GM19463 (cell line): Measurements from ENCODE around the gene TBCD.

ENCODE experiments used
- ATAC-seq: cut with Tn5 transposase; IDR thresholded peaks from one replicate; pipeline ENCODE4 v1.9.1; 2021; ENCODE audit warnings: mild to moderate bottlenecking, moderate library complexity; ENCODE audit not compliant: unreplicated experiment

Gene TBCD

DNA sequence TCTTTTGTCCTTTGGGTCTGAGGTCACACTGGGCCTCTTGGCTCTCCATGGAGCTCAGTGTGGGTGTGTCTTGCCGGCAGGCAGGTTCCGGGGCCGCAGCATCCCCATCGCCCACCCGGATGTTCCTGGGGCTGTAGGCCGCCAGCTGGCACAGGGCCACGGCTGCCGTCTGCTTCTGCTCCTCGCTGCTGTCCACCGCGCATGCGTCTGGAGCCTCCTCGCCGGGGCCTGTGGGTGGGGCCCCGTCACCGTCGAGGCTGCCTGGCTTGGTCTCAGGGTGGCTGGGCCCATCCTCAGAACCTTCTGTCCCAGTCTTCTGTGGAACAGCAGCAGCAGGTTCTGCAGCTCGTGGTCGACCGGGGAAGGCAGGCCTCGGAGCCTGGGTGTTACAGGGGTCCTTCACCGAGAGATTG, 78.4 kb downstream of the TBCD start:
- ATAC-seq = no peak

DNA sequence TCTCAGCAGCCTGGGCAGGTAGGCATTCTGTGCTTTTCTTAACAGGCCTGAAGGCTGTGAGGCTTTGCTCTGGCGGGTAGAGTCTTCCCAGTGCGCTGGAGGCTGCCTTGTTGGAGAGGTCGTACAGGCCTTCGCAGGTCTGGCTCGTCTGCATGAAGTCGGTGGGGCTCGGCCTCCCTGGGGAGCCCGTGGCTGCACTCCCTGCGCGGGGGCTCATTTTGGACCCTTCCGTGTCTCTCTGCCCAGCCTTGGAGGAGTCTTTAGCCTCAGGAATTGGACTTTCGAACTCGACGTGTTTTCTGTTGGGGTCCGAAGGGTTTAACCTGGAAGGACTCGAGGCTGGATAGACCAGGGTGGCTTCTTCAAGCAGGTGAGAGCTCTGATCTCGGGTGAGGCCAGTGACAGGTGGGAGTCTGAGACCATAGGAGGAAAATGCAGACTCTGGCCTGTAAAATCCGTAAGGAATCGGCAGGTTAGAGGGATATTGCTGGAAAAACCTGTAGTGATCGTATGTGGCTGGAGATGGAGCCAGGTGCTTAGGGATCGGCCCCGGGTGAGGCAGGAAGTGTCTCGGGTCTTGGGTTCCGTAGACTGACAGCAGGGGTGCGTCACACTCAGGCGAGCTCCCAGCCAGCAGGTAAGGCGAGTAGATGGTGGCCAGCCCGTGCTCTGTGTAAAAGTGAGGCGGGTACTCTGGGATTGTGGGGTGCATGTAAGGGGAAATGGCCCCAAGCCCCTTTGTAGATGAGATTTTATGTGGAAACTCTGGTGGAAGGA, 79.4 kb downstream of the TBCD start:
- ATAC-seq = no peak

DNA sequence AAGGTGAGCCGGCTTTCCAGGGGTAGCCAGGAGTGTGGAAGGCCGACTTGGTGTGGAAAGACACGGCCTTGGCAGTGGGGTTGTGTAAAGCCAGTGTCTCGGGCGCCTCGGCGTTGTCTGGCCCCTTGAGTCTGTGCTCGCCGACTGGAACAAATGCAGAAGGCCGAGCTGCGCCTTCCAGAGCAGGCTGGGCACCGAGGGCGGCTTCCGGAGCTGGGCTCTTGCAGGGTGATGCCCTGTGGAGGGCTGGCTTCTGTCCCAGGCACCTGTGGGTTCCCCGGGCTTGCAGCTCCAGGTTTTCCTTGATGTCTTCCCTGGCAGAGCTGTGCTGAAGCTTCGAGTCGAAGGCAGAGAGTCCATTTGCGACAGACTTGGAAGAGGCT, 79.9 kb downstream of the TBCD start:
- no peak for ATAC-seq

DNA sequence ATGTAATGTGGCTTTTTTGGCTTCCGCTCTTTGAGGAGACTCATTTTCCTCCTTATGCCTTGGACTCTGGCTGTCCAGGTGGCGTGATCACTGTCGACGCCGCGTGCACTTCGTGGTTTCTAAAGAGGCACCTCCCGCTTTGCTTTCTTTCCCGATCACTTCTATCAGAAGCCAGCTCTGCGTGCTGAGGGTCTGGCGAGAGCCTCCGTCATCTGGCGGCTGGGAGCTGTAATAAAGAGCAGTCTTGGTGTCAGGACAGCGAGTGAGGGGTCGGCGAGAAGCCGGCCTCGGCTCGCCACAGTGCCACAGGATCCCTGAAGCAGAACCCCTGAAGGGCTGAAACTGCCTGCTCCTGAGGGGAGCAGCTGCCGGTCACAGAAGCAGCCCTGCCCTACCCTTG, 80.5 kb downstream of the TBCD start:
- ATAC-seq = no peak

DNA sequence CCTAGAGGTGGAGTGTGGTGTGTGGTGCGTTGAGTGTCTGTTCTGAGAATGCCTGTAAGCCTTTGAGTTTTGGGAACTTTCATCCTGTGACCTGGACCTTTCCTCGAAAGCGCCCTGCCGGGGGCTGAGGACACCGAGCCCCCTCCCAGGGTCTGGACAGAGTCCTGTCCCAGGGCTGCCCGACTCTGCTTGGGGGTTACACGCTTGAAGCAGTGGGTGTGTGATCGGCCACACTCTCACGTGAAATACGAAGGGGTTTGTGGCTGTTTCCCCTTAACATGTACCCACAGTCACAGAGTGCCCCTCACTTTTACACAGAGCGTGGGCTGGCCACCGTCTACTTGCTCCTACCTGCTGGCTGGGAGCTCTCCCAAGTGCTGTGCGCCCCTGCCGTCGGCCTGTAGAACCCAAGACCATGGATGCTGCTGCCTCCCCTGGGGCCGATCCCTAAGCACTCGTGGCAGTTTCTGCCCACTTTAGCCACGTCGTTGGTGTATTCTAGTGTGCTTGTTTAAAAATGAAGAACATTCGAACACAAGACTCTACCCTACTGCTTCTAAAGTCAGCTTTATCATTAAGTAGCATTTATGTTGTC, 81.1 kb downstream of the TBCD start:
- ATAC-seq = no peak

DNA sequence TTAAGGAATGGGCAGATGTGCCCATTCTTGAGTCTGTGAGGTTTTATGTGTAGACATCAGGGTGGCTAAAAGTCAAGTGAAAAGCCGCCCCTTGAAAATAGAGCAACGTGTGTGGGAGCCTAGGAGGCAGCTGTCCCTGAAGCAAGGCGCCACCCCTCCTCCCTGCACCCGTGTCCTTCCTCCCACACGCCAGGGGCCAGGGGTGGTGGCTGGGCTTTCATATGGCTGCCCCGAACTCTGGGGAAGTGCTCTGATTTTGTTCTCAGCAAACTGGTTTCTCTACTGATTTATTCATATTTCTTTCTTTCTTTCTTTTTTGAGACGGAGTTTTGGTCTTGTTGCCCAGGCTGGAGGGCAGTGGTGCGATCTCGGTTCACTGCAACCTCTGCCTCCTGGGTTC, 83.3 kb downstream of the TBCD start:
- no peak for ATAC-seq

DNA sequence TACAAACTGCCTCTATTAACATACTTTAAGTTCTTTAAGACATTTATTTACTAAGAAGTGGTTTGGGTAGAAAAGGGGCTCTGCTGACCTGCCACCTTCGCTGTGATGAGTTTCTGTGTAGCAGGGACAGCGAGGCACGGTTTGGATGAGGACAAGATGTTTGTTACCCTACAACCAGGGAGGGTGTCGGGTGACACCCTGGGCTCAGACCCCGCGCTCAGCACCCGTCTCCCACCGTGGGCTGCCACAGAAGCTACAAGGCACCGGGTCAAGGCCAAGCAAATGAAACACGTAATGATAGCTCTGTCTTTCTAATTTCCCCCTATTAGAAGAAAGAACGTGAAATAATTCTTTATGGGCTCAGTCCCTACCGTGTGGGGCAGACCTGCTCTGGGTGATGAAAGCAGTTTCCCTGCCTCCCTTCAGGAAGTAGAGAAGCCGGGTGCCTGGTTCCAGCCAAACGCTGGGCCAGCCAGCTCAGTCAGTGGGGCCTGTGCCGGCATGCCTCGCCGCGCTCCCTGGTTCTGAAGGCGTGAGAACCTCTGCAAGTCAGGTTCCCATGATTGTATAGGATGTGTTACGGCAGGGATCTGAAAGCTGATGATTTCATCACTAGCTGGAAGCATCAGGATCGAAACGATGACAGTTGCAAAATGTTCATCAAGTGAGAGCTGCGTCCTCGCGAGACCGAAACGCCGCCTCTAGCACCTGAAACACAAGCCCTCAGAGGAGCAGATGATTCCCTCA, 84.1 kb downstream of the TBCD start:
- ATAC-seq = no peak

DNA sequence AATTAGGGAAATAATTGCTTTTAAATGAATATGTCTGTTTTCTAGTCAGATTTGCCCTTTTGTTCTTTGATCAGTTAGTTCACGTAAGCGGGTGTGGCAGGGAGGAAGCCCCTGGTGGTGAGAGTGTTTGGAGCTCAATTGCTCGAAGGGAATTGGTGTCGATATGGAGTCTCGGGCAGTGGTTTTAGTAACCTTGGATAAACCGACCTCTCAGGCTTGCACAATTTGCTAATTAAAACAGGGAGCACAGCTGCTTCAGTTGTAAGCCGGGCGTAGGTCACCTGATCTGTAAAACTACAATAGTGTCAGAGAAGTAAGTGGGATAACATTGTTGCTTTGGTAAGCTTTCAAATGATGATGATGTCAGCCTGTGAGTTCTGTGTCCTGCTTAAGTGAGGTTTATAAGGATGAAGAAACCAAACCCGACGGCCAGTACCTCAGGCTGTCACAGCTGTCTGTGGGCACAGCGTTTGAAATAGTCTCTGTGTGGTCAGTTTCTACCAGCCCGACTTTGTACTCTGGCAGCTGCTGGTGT, 85.0 kb downstream of the TBCD start:
- ATAC-seq = no peak

DNA sequence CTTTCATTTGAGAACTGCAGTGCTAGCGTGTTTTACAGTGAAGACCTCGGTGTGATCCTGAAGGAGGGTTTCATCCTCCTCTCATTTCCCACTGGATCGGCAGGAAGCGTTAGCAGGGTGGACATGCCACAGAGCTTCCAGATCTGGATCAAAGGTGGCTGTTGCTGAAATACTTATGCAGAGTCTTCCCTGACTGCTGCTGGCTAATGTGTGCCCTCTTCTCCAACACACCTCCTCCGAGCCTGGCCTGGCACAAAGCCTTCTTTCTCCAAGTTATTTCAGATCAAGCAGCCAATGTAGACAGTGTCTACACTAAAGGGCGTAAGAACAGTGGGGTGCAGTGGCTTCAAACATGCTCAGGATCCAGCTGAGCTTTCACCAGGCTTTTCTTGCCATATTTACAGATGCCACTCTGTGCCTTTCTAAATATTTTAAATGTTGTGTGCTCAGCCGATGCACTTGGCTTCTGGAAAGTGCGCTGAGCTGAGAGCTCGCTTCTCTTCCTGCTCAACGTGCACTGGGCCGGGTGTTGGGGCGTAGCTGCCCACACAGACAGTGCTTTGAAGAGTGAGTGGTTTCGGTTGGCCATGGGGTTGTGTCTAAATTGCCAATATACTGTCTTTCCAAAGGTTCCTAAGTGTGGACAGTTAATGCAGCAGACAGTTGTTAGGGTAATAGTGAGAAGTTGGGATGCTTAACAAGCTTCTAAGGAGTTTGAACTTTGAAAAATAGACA, 85.9 kb downstream of the TBCD start:
- no peak for ATAC-seq

DNA sequence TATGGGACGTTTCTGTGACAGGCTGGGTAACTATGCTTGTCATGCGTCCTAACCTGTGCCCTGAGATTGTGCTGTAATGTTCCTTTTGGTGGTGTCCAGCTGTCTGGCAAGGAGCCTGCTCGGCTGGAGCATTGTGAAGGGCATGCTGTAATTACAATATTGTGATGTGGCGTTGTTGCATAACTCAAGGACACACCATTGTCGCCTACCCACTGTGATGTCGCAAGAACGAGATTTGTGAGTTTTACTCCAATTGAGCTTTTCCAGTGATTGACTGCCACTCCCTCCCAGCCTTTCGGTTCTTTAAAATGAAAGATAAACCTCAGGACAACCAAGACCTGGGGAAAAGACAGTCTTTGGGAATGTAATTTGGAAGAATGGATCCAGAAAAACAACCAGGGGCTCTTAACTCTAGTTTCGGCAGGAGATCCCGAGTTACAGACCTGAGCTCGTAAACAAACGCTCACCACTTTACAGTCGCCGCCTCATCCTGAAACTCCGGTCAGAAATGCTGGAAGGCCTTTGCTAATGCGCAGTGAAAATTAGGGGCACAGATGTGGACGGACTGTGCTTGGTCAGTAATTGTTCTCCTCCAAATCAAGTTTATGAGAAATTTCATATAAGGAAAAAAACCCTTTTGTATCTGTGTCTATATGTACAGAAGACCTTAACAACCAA, 86.7 kb downstream of the TBCD start:
- no peak for ATAC-seq

DNA sequence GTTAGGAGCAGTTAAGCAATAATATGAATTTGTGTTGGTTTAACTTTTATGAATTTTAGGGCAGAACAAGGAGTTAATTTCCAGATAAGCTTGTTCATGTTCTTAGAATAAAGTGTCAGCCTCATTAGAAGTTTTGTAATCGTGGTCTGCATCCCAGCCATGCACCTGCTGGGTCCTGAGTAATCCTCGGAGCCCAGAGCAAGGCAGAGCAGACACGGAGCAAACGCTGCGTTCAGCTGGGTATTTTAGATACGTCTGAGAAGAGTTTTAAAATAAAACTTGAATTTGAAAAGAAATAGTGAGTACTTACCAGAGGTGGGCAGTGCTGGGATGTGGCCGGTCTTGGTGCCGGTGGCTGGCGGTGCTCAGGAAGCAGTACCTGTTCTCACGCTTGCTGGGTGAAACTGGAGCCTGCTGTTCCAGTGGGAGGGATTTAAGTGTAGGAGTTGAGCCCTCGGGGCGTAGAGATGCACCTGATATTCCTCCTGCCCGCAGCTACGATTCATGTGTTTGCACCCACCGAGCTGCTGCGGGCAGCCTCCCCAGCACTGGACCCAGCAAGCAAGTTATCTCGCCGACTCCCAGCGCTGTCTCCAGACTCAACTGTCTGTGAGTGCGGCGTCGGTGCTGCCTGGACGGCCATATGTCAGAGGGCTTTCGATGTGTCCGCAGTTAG, 87.9 kb downstream of the TBCD start, which contains the start of gene ZNF750:
Gene ZNF750 (minus strand): TSS at position 406 of the 676 bp plus-strand sequence. CDS start 7,568 bp downstream, outside the sequence.
- no peak for ATAC-seq

DNA sequence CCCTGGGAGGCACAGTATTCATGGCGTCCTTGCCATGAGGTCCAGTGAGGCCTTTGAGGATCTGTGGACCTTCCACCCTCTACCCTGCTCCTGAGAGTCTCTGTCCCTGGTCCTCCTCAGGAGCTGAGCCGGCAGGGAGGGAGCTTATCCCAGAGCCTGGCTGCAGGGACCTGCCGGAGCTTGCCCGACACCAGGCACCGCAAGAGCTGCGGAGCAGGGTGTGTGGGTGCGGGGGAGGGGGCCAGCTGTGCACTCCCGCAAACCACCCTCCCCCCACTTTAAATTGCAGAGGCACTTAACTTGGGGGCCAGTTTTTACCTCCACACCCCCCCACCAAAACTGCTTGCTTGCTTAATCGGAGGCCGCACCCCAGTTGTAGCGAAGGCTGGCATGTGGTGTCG, 88.6 kb downstream of the TBCD start:
- ATAC-seq = no peak

DNA sequence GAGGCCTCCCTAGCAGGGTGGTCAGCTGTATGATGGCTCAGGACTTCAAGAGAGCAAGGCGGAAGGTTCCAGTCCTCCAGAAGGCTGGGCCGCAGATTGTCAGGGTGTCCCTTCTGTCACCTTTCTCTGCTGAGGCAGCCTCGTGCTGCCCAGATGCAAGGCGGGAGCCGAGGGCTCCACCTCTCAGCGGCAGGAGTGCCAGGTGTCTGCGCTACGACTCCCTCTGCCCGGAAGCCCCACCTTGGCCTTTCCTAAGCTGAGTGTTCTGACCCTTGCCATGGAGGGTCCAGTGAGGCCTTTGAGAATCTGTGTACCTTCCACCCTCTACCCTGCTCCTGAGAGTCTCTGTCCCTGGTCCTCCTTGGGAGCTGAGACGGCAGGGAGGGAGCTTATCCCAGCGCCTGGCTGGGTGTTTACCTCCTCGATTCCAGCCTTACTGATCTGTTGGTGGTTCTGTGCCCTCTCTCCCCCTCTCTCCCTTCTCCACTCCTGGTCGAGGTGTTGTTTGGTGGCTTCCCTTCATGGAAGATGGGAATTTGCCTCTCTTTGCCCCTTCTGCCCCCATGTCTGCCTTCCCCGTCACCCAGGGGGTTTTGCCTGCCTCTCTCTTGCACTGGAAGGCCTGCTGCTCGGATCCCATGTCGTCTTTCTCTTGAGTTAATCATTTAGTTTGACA, 90.2 kb downstream of the TBCD start:
- ATAC-seq = no peak

DNA sequence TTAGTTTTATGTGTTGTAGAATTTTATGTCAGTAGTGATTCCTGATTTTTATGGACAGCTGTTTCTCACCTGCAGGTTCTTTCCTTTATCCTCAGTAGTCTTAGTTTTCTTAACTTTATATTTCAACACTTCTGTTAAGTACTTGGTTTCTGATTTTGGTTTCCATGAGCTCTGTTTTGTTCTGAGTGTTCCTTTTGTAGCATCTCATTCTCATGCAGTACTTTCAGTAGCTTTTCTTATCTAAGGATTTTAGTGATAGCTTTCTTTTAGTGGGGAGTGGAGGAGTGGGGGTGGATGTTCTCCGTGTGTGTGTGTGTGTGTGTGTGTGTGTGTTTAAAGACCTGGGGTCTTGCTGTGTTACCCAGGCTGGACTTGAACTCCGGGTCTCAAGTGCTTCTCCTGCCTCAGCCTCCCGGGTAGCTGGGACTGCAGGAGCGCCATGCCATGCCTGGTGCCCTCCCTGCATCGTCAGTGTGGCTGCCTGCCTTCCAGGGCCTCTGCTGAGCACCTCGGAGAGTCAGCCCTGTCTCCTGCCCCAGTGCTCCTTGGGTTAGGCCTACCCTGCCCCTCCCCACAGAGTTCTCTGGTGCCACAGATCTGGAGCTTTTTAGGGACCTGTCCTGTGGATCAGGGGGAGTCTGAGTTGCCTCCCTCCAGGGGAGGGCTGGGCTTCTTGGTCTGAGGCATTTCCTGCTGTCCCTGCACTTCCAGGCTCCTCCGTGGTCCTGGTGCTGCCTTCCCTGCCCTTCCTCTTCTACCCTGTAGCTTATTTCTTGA, 92.2 kb downstream of the TBCD start:
- no peak for ATAC-seq

DNA sequence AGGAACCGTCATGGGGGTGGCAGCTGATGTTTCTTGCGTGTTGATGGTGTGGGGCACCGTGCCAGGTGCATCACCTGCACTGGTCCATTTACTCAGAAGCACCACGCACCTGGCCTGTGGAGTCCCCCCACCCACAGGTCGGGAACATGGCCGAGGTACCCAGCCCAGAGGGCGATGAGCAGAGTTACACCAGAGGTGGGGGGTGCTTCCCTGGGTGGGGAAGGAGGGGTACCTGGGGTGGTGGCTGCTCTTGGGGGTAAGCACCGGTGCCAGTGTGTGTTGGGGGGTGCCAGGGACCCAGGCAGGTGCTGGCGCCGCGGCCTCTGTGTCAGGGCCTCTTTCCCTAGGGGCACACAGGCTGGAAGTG, 92.9 kb downstream of the TBCD start:
- no peak for ATAC-seq

DNA sequence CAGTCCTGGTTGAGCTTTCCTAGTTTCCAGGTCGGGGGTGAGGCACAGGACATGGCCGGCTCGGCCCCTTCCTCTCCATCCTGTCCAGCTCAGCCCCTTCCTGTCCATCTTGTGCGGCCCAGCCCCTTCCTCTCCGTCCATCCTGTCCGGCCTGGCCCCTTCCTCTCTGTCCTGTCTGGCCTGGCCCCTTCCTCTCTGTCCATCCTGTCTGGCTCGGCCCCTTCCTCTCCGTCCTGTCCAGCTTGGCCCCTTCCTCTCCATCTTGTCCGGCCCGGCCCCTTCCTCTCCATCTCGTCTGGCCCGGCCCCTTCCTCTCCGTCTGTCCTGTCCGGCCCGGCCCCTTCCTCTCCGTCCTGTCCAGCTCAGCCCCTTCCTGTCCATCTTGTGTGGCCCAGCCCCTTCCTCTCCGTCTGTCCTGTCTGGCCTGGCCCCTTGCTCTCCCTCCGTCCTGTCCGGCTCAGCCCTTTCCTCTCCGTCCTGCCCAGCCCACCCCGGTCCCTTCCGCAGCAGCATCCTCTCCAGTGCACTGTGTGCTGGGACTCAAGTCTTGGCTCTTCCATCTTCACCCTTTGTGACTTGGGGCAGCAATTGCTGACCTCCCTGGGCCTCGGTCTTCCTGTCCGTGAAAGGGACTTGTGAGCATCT, 93.4 kb downstream of the TBCD start:
- ATAC-seq = no peak

DNA sequence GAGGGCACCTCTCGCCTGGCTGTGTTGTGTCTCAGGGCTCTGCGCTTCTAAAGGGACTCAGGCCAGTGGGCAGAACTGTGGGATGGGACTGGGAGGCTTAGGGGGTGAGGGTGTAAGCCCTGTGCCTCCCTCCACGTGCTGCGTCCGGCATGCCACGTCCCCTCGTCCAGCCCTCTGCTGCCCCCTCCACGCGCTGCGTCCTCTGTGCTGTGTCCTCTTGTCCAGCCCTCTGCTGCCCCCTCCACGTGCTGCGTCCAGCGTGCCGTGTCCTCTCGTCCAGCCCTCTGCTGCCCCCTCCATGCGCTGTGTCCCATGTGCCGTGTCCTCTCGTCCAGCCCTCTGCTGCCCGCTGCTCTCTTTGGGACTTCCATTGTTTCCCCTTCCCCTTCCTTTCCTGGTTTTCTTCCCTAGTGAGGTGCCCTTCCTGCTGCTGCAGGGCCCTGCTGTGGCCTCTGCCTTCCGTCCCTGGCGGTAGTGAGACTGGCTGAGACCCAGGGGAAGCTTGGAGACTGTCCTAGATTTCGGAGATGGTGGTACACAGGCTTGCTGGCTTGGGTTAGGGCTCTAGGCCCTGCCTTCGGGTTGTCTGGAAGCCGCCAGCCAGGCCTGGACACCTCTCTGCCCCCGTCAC, 94.3 kb downstream of the TBCD start:
- no peak for ATAC-seq
